GM11168 (cell line): ENCODE data around the gene RARB.

Experiments
- in situ Hi-C: fragments of 300-500 bp; cut with MboI; formaldehyde crosslinking; loops from one replicate; pipeline ENCODE4 v1.12.0; 2022; ENCODE audit warnings: low sequenced_read_pairs; ENCODE audit not compliant: unreplicated experiment

The RARB gene

GRCh38 chr3:25633919-25634318 is 205.9 kb downstream of the RARB start:
- in situ Hi-C loops: no loop called here

GRCh38 chr3:25635038-25635437 is 207.0 kb downstream of the RARB start:
- in situ Hi-C loops: no loop called here
